HEK293 (cell line): ENCODE results near the gene ARTN.

Source experiments
- CTCF ChIA-PET: fragments of 350-600 bp; formaldehyde crosslinking; extraction: SDS; loops from one replicate; lab custom pipeline; 2021; ENCODE audit warnings: antibody characterized with exemption; lab: Yijun Ruan, JAX
- POLR2A ChIA-PET: fragments of 300-600 bp; formaldehyde crosslinking; extraction: SDS; loops from one replicate; lab custom pipeline; 2020; ENCODE audit warnings: antibody characterized with exemption, inconsistent platforms; lab: Yijun Ruan, JAX
- H3K27ac ChIP-seq: fragments of 200-500 bp; sonication (Bioruptor generic); 2 replicates; pipeline ENCODE4 v1.5.1; 2014; ENCODE audit warnings: low read depth, low read length, control low read depth, inconsistent platforms; ENCODE audit errors: extremely low read depth
- H3K36me3 ChIP-seq, 2 experiments: fragments of 200-500 bp in 1 of 2; sonication (Bioruptor generic) in 1 of 2; 1 replicate in 1 of 2; 2 replicates in 1 of 2; pipeline ENCODE4 v1.5.1; 2014 to 2017; ENCODE audit warnings: inconsistent platforms in 2 of 2, low read length in 2 of 2; ENCODE audit not compliant: control insufficient read depth in 2 of 2, insufficient read depth in 1 of 2
- H3K4me1 ChIP-seq: fragments of 200-500 bp; sonication (Bioruptor generic); 2 replicates; pipeline ENCODE4 v1.5.1; 2014; ENCODE audit warnings: mild to moderate bottlenecking, low read length, inconsistent platforms; ENCODE audit not compliant: control insufficient read depth, insufficient read depth
- H3K4me3 ChIP-seq: 2 replicates; pipeline ENCODE4 v1.5.1; 2011; ENCODE audit warnings: low read depth, mild to moderate bottlenecking, control low read depth, low read length, moderate library complexity
- H3K9me3 ChIP-seq: fragments of 200-500 bp; sonication (Bioruptor generic); 2 replicates; pipeline ENCODE4 v1.5.1; 2014; ENCODE audit warnings: low read depth, low read length, inconsistent platforms; ENCODE audit not compliant: control insufficient read depth, insufficient read depth
- ZBTB7A ChIP-seq: fragments of 450-650 bp; formaldehyde crosslinking; IDR thresholded peaks from 2 replicates; pipeline ENCODE4 v1.5.1; 2016; ENCODE audit warnings: low read depth, missing biosample characterization, missing genetic modification characterization
- ZFHX2 ChIP-seq: fragments of 450-650 bp; formaldehyde crosslinking; conservative IDR thresholded peaks from 2 replicates; pipeline ENCODE4 v1.5.1; 2016; ENCODE audit warnings: missing biosample characterization, missing genetic modification characterization
- ZFP41 ChIP-seq: fragments of 450-650 bp; formaldehyde crosslinking; IDR thresholded peaks from 2 replicates; pipeline ENCODE4 v1.5.1; 2016; ENCODE audit warnings: missing biosample characterization, missing genetic modification characterization, borderline replicate concordance
- ZNF157 ChIP-seq: fragments of 450-650 bp; formaldehyde crosslinking; IDR thresholded peaks from 2 replicates; pipeline ENCODE4 v1.5.1; 2016; ENCODE audit warnings: missing biosample characterization, missing genetic modification characterization
- ZNF223 ChIP-seq: fragments of 450-650 bp; formaldehyde crosslinking; IDR thresholded peaks from 2 replicates; pipeline ENCODE4 v1.5.1; 2016; ENCODE audit warnings: missing biosample characterization, missing genetic modification characterization
- ZNF248 ChIP-seq: fragments of 450-650 bp; formaldehyde crosslinking; IDR thresholded peaks from 2 replicates; pipeline ENCODE4 v1.5.1; 2017; ENCODE audit warnings: missing biosample characterization, missing genetic modification characterization
- ZNF571 ChIP-seq: fragments of 450-650 bp; formaldehyde crosslinking; IDR thresholded peaks from 2 replicates; pipeline ENCODE4 v1.5.0; 2017; ENCODE audit warnings: missing biosample characterization, missing genetic modification characterization
- ZNF777 ChIP-seq: fragments of 450-650 bp; formaldehyde crosslinking; IDR thresholded peaks from 2 replicates; pipeline ENCODE4 v1.5.1; 2017; ENCODE audit warnings: missing biosample characterization, missing genetic modification characterization, borderline replicate concordance
- ZXDB ChIP-seq: fragments of 450-650 bp; formaldehyde crosslinking; IDR thresholded peaks from 2 replicates; pipeline ENCODE4 v1.5.1; 2016; ENCODE audit warnings: missing biosample characterization, missing genetic modification characterization
- TF ChIP-seq, protein P1 (sequence below): fragments of 450-650 bp; formaldehyde crosslinking; IDR thresholded peaks from 2 replicates; pipeline ENCODE4 v1.5.1; 2016; ENCODE audit warnings: missing biosample characterization, missing genetic modification characterization, borderline replicate concordance
- TF ChIP-seq, protein P2 (sequence below): fragments of 450-650 bp; formaldehyde crosslinking; IDR thresholded peaks from 2 replicates; pipeline ENCODE4 v1.5.1; 2016; ENCODE audit warnings: missing biosample characterization, missing genetic modification characterization
- TF ChIP-seq, protein P3 (sequence below): fragments of 450-650 bp; formaldehyde crosslinking; IDR thresholded peaks from 2 replicates; pipeline ENCODE4 v1.5.1; 2016; ENCODE audit warnings: missing biosample characterization, missing genetic modification characterization
- TF ChIP-seq, protein P4 (sequence below): fragments of 450-650 bp; formaldehyde crosslinking; IDR thresholded peaks from 2 replicates; pipeline ENCODE4 v1.5.1; 2016; ENCODE audit warnings: missing biosample characterization, missing genetic modification characterization
- TF ChIP-seq, protein P5 (sequence below): fragments of 450-650 bp; formaldehyde crosslinking; IDR thresholded peaks from 2 replicates; pipeline ENCODE4 v1.5.1; 2016; ENCODE audit warnings: missing biosample characterization, missing genetic modification characterization, low read depth
- TF ChIP-seq, protein P6 (sequence below): fragments of 450-650 bp; formaldehyde crosslinking; IDR thresholded peaks from 2 replicates; pipeline ENCODE4 v1.5.1; 2016; ENCODE audit warnings: missing biosample characterization, missing genetic modification characterization, low read depth

Gene ARTN

DNA sequence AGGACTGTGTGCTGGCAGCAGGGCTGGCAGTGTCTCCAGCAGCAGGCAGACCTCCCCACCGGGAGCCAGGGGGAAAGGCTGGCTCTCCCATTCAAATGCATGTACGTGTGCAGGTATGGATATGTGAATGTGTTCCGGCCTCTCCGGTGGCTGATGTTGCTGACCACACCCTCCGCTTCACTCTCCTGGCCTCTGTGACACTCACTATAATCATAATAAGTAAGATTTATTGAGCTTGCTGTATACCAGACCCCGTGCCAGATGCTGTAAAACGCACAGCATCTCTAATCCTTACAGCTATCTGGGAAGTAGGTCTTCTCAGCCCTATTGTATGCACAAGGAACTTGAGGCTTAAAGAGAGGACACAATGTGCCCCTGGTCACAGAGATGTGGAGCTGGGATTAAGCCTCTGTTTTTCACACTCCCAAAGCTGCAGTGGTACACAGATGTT, 20.5 kb upstream of the ARTN start (continued):
- TF ChIP-seq, protein P1, sequence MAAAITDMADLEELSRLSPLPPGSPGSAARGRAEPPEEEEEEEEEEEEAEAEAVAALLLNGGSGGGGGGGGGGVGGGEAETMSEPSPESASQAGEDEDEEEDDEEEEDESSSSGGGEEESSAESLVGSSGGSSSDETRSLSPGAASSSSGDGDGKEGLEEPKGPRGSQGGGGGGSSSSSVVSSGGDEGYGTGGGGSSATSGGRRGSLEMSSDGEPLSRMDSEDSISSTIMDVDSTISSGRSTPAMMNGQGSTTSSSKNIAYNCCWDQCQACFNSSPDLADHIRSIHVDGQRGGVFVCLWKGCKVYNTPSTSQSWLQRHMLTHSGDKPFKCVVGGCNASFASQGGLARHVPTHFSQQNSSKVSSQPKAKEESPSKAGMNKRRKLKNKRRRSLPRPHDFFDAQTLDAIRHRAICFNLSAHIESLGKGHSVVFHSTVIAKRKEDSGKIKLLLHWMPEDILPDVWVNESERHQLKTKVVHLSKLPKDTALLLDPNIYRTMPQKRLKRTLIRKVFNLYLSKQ (tag by site-specific recombination), result no peak
- TF ChIP-seq, protein P2, sequence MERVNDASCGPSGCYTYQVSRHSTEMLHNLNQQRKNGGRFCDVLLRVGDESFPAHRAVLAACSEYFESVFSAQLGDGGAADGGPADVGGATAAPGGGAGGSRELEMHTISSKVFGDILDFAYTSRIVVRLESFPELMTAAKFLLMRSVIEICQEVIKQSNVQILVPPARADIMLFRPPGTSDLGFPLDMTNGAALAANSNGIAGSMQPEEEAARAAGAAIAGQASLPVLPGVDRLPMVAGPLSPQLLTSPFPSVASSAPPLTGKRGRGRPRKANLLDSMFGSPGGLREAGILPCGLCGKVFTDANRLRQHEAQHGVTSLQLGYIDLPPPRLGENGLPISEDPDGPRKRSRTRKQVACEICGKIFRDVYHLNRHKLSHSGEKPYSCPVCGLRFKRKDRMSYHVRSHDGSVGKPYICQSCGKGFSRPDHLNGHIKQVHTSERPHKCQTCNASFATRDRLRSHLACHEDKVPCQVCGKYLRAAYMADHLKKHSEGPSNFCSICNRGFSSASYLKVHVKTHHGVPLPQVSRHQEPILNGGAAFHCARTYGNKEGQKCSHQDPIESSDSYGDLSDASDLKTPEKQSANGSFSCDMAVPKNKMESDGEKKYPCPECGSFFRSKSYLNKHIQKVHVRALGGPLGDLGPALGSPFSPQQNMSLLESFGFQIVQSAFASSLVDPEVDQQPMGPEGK (tag by site-specific recombination), result no peak
- TF ChIP-seq ZNF571 (tag by site-specific recombination) (no peak), ZNF223 (tag by site-specific recombination) (no peak), ZFP41 (no peak), ZXDB (tag by site-specific recombination) (no peak), ZNF157 (tag by site-specific recombination) (no peak), ZFHX2 (tag by site-specific recombination) (no peak)
- TF ChIP-seq, protein P3, sequence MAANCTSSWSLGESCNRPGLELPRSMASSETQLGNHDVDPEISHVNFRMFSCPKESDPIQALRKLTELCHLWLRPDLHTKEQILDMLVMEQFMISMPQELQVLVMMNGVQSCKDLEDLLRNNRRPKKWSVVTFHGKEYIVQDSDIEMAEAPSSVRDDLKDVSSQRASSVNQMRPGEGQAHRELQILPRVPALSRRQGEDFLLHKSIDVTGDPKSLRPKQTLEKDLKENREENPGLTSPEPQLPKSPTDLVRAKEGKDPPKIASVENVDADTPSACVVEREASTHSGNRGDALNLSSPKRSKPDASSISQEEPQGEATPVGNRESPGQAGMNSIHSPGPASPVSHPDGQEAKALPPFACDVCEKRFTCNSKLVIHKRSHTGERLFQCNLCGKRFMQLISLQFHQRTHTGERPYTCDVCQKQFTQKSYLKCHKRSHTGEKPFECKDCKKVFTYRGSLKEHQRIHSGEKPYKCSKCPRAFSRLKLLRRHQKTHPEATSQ (tag by site-specific recombination), result no peak
- TF ChIP-seq, protein P4, sequence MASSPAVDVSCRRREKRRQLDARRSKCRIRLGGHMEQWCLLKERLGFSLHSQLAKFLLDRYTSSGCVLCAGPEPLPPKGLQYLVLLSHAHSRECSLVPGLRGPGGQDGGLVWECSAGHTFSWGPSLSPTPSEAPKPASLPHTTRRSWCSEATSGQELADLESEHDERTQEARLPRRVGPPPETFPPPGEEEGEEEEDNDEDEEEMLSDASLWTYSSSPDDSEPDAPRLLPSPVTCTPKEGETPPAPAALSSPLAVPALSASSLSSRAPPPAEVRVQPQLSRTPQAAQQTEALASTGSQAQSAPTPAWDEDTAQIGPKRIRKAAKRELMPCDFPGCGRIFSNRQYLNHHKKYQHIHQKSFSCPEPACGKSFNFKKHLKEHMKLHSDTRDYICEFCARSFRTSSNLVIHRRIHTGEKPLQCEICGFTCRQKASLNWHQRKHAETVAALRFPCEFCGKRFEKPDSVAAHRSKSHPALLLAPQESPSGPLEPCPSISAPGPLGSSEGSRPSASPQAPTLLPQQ (tag by site-specific recombination), result no peak
- TF ChIP-seq, all 188 proteins: peak for 0

DNA sequence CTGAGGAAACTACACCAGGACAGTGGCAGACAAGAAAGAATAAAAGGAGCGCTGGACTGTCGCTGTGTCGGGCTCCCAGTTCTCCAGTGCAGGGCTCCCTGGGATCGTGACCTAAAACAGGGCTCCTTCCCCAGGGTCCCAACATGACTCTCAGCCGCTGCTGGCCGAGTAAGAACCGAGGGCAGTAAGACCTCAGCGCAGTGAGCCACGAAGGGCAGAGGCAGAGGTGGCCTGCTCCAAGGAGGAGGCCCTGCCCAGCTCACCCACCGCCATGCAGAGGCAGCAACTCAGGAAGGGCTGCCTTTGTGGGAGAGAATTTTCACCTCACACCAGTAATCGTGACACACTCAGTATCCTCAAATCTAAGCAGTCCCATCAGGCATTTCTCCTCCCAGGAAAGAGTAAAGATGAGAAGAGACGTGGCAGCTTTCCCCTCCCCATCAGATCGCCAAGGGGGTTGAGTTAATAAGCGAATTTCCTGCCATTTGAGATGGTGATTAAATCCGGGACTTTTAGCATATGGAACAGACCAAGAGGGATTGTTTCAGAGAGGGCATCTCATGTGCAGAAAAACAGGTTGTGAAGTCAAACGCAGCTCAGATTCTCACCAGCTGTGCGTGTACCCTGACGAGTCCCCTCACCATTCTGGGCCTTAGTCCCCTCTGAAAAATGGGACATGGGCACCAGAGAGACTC, 19.8 kb upstream of the ARTN start:
- Histone ChIP-seq H3K27ac (no peak overlapping the region), H3K9me3 (no peaks in the 10 kb centered on the region), H3K4me3 (no peak overlapping the region), H3K36me3 (no peaks in the 10 kb centered on the region), H3K4me1 (no peaks in the 10 kb centered on the region)
- CTCF ChIA-PET, result interaction anchor here (0.7 to 2.7 kb wide), 4 partner anchors 13 to 151 kb away, joined by 3 to 10 read pairs (median 4); no protein-coding TSS in a partner anchor
- TF ChIP-seq, protein P5, sequence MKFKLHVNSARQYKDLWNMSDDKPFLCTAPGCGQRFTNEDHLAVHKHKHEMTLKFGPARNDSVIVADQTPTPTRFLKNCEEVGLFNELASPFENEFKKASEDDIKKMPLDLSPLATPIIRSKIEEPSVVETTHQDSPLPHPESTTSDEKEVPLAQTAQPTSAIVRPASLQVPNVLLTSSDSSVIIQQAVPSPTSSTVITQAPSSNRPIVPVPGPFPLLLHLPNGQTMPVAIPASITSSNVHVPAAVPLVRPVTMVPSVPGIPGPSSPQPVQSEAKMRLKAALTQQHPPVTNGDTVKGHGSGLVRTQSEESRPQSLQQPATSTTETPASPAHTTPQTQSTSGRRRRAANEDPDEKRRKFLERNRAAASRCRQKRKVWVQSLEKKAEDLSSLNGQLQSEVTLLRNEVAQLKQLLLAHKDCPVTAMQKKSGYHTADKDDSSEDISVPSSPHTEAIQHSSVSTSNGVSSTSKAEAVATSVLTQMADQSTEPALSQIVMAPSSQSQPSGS (tag by site-specific recombination), result no peak
- TF ChIP-seq ZNF248 (tag by site-specific recombination) (no peak), ZNF777 (tag by site-specific recombination) (no peak), ZBTB7A (tag by site-specific recombination) (no peak)
- TF ChIP-seq, protein P6, sequence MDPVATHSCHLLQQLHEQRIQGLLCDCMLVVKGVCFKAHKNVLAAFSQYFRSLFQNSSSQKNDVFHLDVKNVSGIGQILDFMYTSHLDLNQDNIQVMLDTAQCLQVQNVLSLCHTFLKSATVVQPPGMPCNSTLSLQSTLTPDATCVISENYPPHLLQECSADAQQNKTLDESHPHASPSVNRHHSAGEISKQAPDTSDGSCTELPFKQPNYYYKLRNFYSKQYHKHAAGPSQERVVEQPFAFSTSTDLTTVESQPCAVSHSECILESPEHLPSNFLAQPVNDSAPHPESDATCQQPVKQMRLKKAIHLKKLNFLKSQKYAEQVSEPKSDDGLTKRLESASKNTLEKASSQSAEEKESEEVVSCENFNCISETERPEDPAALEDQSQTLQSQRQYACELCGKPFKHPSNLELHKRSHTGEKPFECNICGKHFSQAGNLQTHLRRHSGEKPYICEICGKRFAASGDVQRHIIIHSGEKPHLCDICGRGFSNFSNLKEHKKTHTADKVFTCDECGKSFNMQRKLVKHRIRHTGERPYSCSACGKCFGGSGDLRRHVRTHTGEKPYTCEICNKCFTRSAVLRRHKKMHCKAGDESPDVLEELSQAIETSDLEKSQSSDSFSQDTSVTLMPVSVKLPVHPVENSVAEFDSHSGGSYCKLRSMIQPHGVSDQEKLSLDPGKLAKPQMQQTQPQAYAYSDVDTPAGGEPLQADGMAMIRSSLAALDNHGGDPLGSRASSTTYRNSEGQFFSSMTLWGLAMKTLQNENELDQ (tag by site-specific recombination), result no peak
- POLR2A ChIA-PET, result no interaction called here
